HCT116 (cell line): ENCODE data around the gene RIC8B. TPM values are rescaled to one million over a fixed set of nuclear protein-coding genes. Genes with fewer than 3 reads are reported as not detected.

Source experiments
- ATAC-seq: fragments of 200-7000 bp; cut with Tn5 transposase; 2 replicates; pipeline ENCODE4 v1.9.1; 2020; ENCODE audit warnings: mild to moderate bottlenecking, moderate library complexity
- BruUV-seq: library from RNA; stranded (reverse); fragments of 400-500 nt; replicated peaks from 2 replicates; lab custom pipeline; 2021; lab: Mats Ljungman, UMichigan
- CTCF ChIA-PET: fragments of 300-600 bp; sonication (Branson Sonifier 250); formaldehyde crosslinking; loops from one replicate; lab custom pipeline; 2021; ENCODE audit warnings: antibody characterized with exemption; lab: Charles Lee
- POLR2A ChIA-PET: fragments of 300-600, 350-600 bp; sonication (Branson Sonifier 250); formaldehyde crosslinking; loops from one replicate; lab custom pipeline; 2021; ENCODE audit warnings: antibody characterized with exemption; lab: Charles Lee
- RAD21 ChIA-PET, 2 experiments: fragments of 300-600 bp; sonication (Branson Sonifier 250); formaldehyde crosslinking; loops; one replicate each; lab custom pipeline; 2023; ENCODE audit warnings: low total read pairs in 2 of 2; ENCODE audit not compliant: uncharacterized antibody in 2 of 2, unreplicated experiment in 2 of 2, low non-redundant PET in 1 of 2; lab: Charles Lee
- DNase-seq: peaks from one replicate; pipeline ENCODE4 v3.0.0-alpha.2; 2010; ENCODE audit warnings: low read depth, low spot score
- H2AFZ ChIP-seq: fragments of 200-600 bp; shearing (Covaris generic), sonication (generic); 2 replicates; pipeline ENCODE4 v1.6.1; 2017; ENCODE audit warnings: low read depth, mixed run types, mixed read lengths, antibody characterized with exemption, low read length; ENCODE audit not compliant: poor library complexity, severe bottlenecking
- H3K27ac ChIP-seq: 2 replicates; pipeline ENCODE4 v1.5.1; 2012; ENCODE audit warnings: low read depth, low read length
- H3K27me3 ChIP-seq: fragments of 200-600 bp; sonication (generic); 2 replicates; pipeline ENCODE4 v1.6.1; 2016; ENCODE audit warnings: mixed run types, low read length, mixed read lengths; ENCODE audit not compliant: insufficient read depth
- H3K36me3 ChIP-seq, 2 experiments: fragments of 200-500 bp in 1 of 2; fragments of 200-600 bp in 1 of 2; sonication (Bioruptor generic) in 1 of 2; sonication (generic) in 1 of 2; 2 replicates each; pipeline versions ENCODE4 v1.5.1 to v1.6.1; 2014 to 2016; ENCODE audit warnings: low read length in 2 of 2, inconsistent platforms in 1 of 2, mixed read lengths in 1 of 2, mixed run types in 1 of 2; ENCODE audit not compliant: insufficient read depth in 2 of 2, control insufficient read depth in 1 of 2
- H3K4me1 ChIP-seq, 2 experiments: fragments of 200-600 bp in 1 of 2; sonication (generic) in 1 of 2; 2 replicates each; pipeline versions ENCODE4 v1.5.1 to v1.6.1; 2012 to 2017; ENCODE audit warnings: low read length in 2 of 2, inconsistent platforms in 1 of 2, mild to moderate bottlenecking in 1 of 2, mixed read lengths in 1 of 2, mixed run types in 1 of 2, moderate library complexity in 1 of 2; ENCODE audit not compliant: insufficient read depth in 2 of 2, control insufficient read depth in 1 of 2
- H3K4me2 ChIP-seq: fragments of 200-600 bp; sonication (generic); 2 replicates; pipeline ENCODE4 v1.6.1; 2017; ENCODE audit warnings: mixed run types, low read length, mixed read lengths
- H3K4me3 ChIP-seq, 2 experiments: fragments of 200-600 bp in 1 of 2; sonication (generic) in 1 of 2; replicated peaks in 1 of 2; 2 replicates each; pipeline ENCODE4 v1.5.1; 2011 to 2016; ENCODE audit warnings: low read length in 2 of 2, control low read depth in 1 of 2, low read depth in 1 of 2, mild to moderate bottlenecking in 1 of 2, mixed read lengths in 1 of 2, mixed run types in 1 of 2
- H3K79me2 ChIP-seq: fragments of 200-600 bp; sonication (generic); 2 replicates; pipeline ENCODE4 v1.6.1; 2017; ENCODE audit warnings: mild to moderate bottlenecking, mixed run types, low read length, moderate library complexity, mixed read lengths; ENCODE audit not compliant: insufficient read depth
- H3K9ac ChIP-seq: fragments of 200-600 bp; sonication (generic); 2 replicates; pipeline ENCODE4 v1.6.1; 2016; ENCODE audit warnings: low read length, mixed read lengths
- H3K9me2 ChIP-seq: fragments of 200-600 bp; sonication (generic), shearing (Covaris generic); 2 replicates; pipeline ENCODE4 v1.6.1; 2017; ENCODE audit warnings: mixed run types, mild to moderate bottlenecking, moderate library complexity; ENCODE audit not compliant: insufficient read depth
- H3K9me3 ChIP-seq, 2 experiments: fragments of 200-500 bp in 1 of 2; fragments of 200-600 bp in 1 of 2; sonication (Bioruptor generic) in 1 of 2; sonication (generic) in 1 of 2; 2 replicates each; pipeline ENCODE4 v1.6.1; 2014 to 2017; ENCODE audit warnings: low read length in 2 of 2, mixed read lengths in 2 of 2, inconsistent platforms in 1 of 2, low read depth in 1 of 2, mild to moderate bottlenecking in 1 of 2, mixed run types in 1 of 2, moderate library complexity in 1 of 2; ENCODE audit not compliant: control insufficient read depth in 1 of 2, insufficient read depth in 1 of 2
- H4K20me1 ChIP-seq: fragments of 200-600 bp; sonication (generic), shearing (Covaris generic); 2 replicates; pipeline ENCODE4 v1.6.1; 2017; ENCODE audit warnings: mixed run types, mild to moderate bottlenecking, moderate library complexity; ENCODE audit not compliant: insufficient read depth
- ATF3 ChIP-seq: IDR thresholded peaks from 2 replicates; pipeline ENCODE4 v1.6.1; 2012
- EGR1 ChIP-seq: IDR thresholded peaks from 2 replicates; pipeline ENCODE4 v1.6.1; 2012; ENCODE audit warnings: low read depth
- RAD21 ChIP-seq: IDR thresholded peaks from 2 replicates; pipeline ENCODE4 v1.6.1; 2012; ENCODE audit warnings: low read depth, mild to moderate bottlenecking
- intact Hi-C: fragments of 100-400 bp; cut with micrococcal nuclease; formaldehyde crosslinking; loops from 2 replicates; pipeline ENCODE4 v1.10.0; 2022
- total RNA-seq: library from RNA; stranded (reverse); gene quantifications from one replicate; pipeline ENCODE4 v1.2.1, GENCODE V29; 2021; ENCODE audit not compliant: unreplicated experiment
- TF ChIP-seq, protein P1 (sequence below), 3 experiments: fragments of 200-600 bp in 1 of 3; sonication (generic) in 1 of 3; IDR thresholded peaks in 2 of 3; conservative IDR thresholded peaks in 1 of 3; 2 replicates each; pipeline ENCODE4 v1.5.1; 2012 to 2017; ENCODE audit warnings: low read depth in 2 of 3, low read length in 2 of 3, antibody characterized with exemption in 1 of 3, borderline replicate concordance in 1 of 3, control low read depth in 1 of 3, mild to moderate bottlenecking in 1 of 3, mixed read lengths in 1 of 3, mixed run types in 1 of 3, moderate library complexity in 1 of 3; ENCODE audit not compliant: insufficient read depth in 1 of 3

Gene RIC8B
- total RNA-seq, 1 experiment from 2014 or later = 16.7 TPM

DNA sequence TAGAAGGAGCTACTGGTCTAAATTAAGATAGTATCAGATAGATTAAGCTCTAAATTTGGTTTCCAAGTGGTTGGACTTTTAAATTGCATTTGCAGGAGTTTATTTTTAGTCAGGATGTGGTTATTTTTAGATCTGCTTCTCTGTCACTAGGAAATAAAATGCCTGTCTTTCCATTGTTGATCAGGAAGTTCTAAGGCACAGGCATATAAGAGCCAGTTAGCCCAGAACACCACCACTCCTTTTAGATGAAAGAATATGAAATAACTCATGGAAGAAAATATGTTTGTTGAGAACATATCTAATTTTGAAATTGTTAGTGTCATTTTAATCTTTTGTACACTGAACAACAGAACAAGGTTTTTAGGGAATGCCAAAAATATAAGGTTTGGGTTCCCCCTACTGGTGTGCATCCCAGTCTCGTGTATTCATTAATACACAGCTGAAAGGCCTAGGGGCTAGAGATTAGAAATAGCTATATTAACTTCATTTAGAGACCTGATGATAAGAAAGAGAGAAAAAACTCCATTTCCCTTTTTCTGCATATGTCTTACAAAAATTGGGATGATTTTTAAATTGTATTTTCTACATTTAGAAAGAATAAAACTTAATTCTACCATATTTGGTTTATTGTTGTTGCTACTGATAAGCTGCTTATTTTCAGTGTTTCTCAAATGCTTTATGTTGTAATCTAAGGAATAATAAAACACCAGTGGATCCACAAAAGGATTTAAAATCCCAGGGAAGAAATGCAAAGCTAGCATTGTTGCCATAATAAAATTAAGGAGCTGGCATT lies 67.2 kb downstream of the RIC8B start:
- TF ChIP-seq RAD21 (peak; percentile 81), ATF3 (no peak)
- TF ChIP-seq, protein P1, sequence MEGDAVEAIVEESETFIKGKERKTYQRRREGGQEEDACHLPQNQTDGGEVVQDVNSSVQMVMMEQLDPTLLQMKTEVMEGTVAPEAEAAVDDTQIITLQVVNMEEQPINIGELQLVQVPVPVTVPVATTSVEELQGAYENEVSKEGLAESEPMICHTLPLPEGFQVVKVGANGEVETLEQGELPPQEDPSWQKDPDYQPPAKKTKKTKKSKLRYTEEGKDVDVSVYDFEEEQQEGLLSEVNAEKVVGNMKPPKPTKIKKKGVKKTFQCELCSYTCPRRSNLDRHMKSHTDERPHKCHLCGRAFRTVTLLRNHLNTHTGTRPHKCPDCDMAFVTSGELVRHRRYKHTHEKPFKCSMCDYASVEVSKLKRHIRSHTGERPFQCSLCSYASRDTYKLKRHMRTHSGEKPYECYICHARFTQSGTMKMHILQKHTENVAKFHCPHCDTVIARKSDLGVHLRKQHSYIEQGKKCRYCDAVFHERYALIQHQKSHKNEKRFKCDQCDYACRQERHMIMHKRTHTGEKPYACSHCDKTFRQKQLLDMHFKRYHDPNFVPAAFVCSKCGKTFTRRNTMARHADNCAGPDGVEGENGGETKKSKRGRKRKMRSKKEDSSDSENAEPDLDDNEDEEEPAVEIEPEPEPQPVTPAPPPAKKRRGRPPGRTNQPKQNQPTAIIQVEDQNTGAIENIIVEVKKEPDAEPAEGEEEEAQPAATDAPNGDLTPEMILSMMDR (IDR thresholded peaks at IDR 0.05 in 2 of 3, conservative IDR thresholded peaks at IDR 0.05 in 1 of 3; ENCODE audit: borderline replicate concordance in 1 of 3, insufficient read depth in 1 of 3, low read depth in 2 of 3, low read length in 2 of 3) = peak; percentile 64 to 81 (median 69); a peak in 5 of 6 replicates
- Histone ChIP-seq H3K9ac (no peak overlapping the region), H3K27me3 (no peaks in the 10 kb centered on the region), H3K4me2 (peak overlapping the region; percentile 32), H3K9me3 (no peaks in the 10 kb centered on the region), H3K27ac (no peak overlapping the region), H3K9me2 (no peaks in the 10 kb centered on the region), H3K79me2 (no peaks in the 10 kb centered on the region), H3K4me1 (peaks cover 7 to 12% of the 10 kb centered on the region in 2 experiments), H4K20me1 (no peaks in the 10 kb centered on the region), H3K36me3 (0 out of 4 replicates have a peak, but pooled peaks cover 0 to 4% of the 10 kb centered on the region in 2 experiments), H2AFZ (no peak overlapping the region), H3K4me3 (no peak overlapping the region)
- intact Hi-C loops = loop anchor here (1.0 to 10.0 kb wide), 4 partner anchors 159 to 617 kb away; partner anchors contain the start of gene POLR3B
- no TSS peak for BruUV-seq
- ChIA-PET CTCF (interaction anchor here (0.6 to 3.3 kb wide), 15 partner anchors 8 to 615 kb away, joined by 3 to 34 read pairs (median 4); partner anchors contain the start of gene POLR3B), RAD21 (interaction anchor here (0.6 to 0.7 kb wide), 4 partner anchors 96 to 484 kb away, joined by 3 to 5 read pairs (median 4); partner anchors contain the start of gene POLR3B (in 1 of the 2)), POLR2A (interaction anchor here (1.0 kb wide), 1 partner anchor 11 kb away, joined by 3 read pairs; no protein-coding TSS in a partner anchor)
- peak; percentile 82 for ATAC-seq
- DNase-seq = peak; percentile 31

DNA sequence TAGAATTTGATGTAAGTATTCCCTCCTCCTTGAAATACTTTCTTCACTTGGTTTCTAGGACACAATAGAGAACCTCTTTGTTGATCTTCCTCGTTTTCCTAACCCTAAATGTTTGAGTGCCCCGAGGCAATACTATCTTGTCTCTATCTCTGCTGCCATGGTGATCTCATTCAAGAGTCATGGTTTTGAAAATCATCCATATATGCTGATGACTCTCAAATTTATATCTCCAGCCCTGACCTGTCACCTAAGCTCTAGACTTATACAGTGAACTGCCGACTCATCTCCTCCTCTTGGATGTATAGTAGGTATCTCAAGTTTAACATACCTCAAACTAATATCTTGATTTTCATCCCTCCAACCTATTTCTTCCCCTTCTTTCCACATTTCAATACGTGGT lies 71.4 kb downstream of the RIC8B start:
- ChIA-PET CTCF (no interaction called here), POLR2A (no interaction called here)
- ATAC-seq = no peak
- Histone ChIP-seq H2AFZ (no peak overlapping the region), H3K27me3 (no peaks in the 10 kb centered on the region), H3K4me3 (no peak overlapping the region), H4K20me1 (no peaks in the 10 kb centered on the region), H3K27ac (no peak overlapping the region), H3K9me2 (no peaks in the 10 kb centered on the region), H3K9ac (no peak overlapping the region), H3K4me1 (peaks cover 7 to 8% of the 10 kb centered on the region in 2 experiments; a peak in 3 of 4 replicates)
- TF ChIP-seq EGR1 = no peak
- TF ChIP-seq, all 23 proteins: peak for 0
- no peak for DNase-seq
- BruUV-seq = no TSS peak
- no peaks in the 10 kb centered on the region for H3K9me3 ChIP-seq
- RAD21 ChIA-PET = no interaction called here
- 0 out of 4 replicates have a peak, but pooled peaks cover 0 to 9% of the 10 kb centered on the region in 2 experiments for H3K36me3 ChIP-seq
- intact Hi-C loops = loop anchor here (10.0 kb wide), 1 partner anchor 621 kb away; no protein-coding TSS in a partner anchor
- H3K79me2 ChIP-seq = no peaks in the 10 kb centered on the region
- no peak overlapping the region for H3K4me2 ChIP-seq
